Vagina (tissue), 2 donors: Measurements from ENCODE around the gene CHAC2. TPM values are rescaled to one million over a fixed set of nuclear protein-coding genes. Genes with fewer than 3 reads are reported as not detected.

Experiments
- DNase-seq, 2 donors: peaks; one replicate each; pipeline ENCODE4 v3.0.0-alpha.2; 2017; ENCODE audit errors: extremely low spot score in 2 of 2
- H3K27ac ChIP-seq: fragments of 200-600 bp; sonication (generic); one replicate; pipeline ENCODE4 v1.5.1; 2019
- H3K27me3 ChIP-seq: fragments of 200-600 bp; sonication (generic); one replicate; pipeline ENCODE4 v1.5.1; 2019
- H3K36me3 ChIP-seq, 2 donors: fragments of 200-600 bp; sonication (generic); one replicate each; pipeline ENCODE4 v1.5.1; 2017 to 2019
- H3K4me1 ChIP-seq: fragments of 200-600 bp; sonication (generic); one replicate; pipeline ENCODE4 v1.5.1; 2019
- H3K4me3 ChIP-seq, 2 donors: fragments of 200-600 bp; sonication (generic); 1 replicate in 1 of 2; 2 replicates in 1 of 2; pipeline ENCODE4 v1.5.1; 2016 to 2019
- H3K9me3 ChIP-seq: fragments of 200-600 bp; sonication (generic); one replicate; pipeline ENCODE4 v1.5.1; 2019
- CTCF ChIP-seq, 3 experiments: fragments of 450-650 bp in 2 of 3; fragments of 200-600 bp in 1 of 3; sonication (generic) in 1 of 3; IDR thresholded peaks; one replicate each; pipeline ENCODE4 v1.5.1; 2017 to 2019; ENCODE audit warnings: antibody characterized with exemption in 3 of 3, mild to moderate bottlenecking in 2 of 3, moderate library complexity in 2 of 3
- POLR2A ChIP-seq, 2 donors: fragments of 450-650 bp; IDR thresholded peaks; one replicate each; pipeline ENCODE4 v1.6.1; 2017; ENCODE audit warnings: antibody characterized with exemption in 2 of 2, mild to moderate bottlenecking in 2 of 2, moderate library complexity in 2 of 2
- POLR2AphosphoS5 ChIP-seq, 2 donors: sonication (generic); formaldehyde crosslinking; IDR thresholded peaks; one replicate each; pipeline ENCODE4 v1.9.0; 2017; ENCODE audit warnings: antibody characterized with exemption in 2 of 2, mild to moderate bottlenecking in 2 of 2, low read depth in 1 of 2; ENCODE audit not compliant: insufficient read depth in 1 of 2
- intact Hi-C: fragments of 100-400 bp; cut with DNase I; formaldehyde crosslinking; loops from one replicate; pipeline ENCODE4 v1.15.1; 2023
- total RNA-seq: library from RNA; depleted of rRNA; stranded (reverse); fragments of >200 nt; gene quantifications from one replicate; pipeline ENCODE4 v1.2.3, GENCODE V29; 2016

Gene CHAC2
- total RNA-seq, 1 donor from 2014 or later, result 1.7 TPM

- intact Hi-C loops, result no loop called here
- no peaks in the 10 kb centered on the region for H3K9me3 ChIP-seq
- peak overlapping the region; percentile 82 for H3K27ac ChIP-seq
- DNase-seq, result no peak
- H3K4me3 ChIP-seq, result peak overlapping the region; percentile 83 to 95
- no peaks in the 10 kb centered on the region for H3K36me3 ChIP-seq
- H3K4me1 ChIP-seq, result peaks cover 49% of the 10 kb centered on the region
- H3K27me3 ChIP-seq, result no peaks in the 10 kb centered on the region
- TF ChIP-seq POLR2AphosphoS5 (IDR thresholded peaks at IDR 0.05; ENCODE audit: insufficient read depth in 1 of 2, low read depth in 1 of 2) (no peak), POLR2A (IDR thresholded peaks at IDR 0.05) (no peak), CTCF (IDR thresholded peaks at IDR 0.05) (no peak)
These were observed 20.1 kb downstream of the CHAC2 start for GRCh38 chr2:53787614-53788289.

DNA sequence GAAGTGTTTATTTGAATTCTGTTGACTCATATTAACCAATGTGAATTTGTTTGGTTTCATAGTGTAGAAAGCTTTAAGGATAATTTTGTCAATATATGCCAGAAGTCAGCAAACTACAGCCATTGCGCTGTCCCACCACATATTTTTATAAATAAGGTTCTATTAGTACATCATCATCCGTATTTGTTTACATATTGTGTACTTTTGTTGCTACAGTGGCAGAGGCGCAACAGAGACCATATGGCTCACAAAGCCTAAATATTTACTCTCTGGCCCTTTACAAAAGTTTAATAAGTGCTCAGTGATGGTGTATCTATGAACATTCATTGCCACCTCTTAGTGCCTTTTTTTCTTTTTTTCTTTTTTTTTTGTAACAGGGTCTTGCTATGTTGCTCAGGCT lies 25.7 kb downstream of the CHAC2 start:
- Histone ChIP-seq H3K4me1 (peaks cover 9% of the 10 kb centered on the region), H3K36me3 (peaks cover 0 to 30% of the 10 kb centered on the region in 2 donors), H3K27me3 (no peaks in the 10 kb centered on the region), H3K9me3 (no peaks in the 10 kb centered on the region), H3K27ac (no peak overlapping the region), H3K4me3 (no peak overlapping the region)
- TF ChIP-seq POLR2A (IDR thresholded peaks at IDR 0.05) (no peak), POLR2AphosphoS5 (IDR thresholded peaks at IDR 0.05; ENCODE audit: insufficient read depth in 1 of 2, low read depth in 1 of 2) (no peak), CTCF (IDR thresholded peaks at IDR 0.05) (no peak)
- intact Hi-C loops, result no loop called here
- DNase-seq, result no peak

DNA sequence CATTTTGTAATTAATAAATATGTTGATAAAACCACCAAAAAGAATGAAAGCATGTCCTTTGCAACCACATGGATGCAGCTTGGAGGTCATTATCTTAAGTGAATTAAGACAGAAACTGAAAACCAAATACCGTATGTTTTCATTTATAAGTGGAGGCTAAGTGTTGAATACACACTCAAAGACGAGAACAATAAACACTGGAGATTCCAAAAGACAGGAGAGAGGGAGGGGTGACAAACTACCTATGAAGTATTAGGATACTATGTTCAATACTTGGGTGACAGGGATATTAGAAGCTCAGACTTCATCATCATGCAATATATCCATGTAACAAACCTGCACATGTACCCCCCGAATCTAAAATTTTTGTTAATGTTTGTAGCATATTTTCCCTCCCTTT lies 26.2 kb downstream of the CHAC2 start:
- H3K4me1 ChIP-seq, result peaks cover 4% of the 10 kb centered on the region
- no peak for TF ChIP-seq POLR2AphosphoS5 (IDR thresholded peaks at IDR 0.05; ENCODE audit: insufficient read depth in 1 of 2, low read depth in 1 of 2)
- H3K36me3 ChIP-seq, result peaks cover 0 to 36% of the 10 kb centered on the region in 2 donors
- H3K27me3 ChIP-seq, result no peaks in the 10 kb centered on the region
- DNase-seq, result no peak
- no peak overlapping the region for H3K27ac ChIP-seq
- no peaks in the 10 kb centered on the region for H3K9me3 ChIP-seq
- intact Hi-C loops, result no loop called here
- H3K4me3 ChIP-seq, result no peak overlapping the region

DNA sequence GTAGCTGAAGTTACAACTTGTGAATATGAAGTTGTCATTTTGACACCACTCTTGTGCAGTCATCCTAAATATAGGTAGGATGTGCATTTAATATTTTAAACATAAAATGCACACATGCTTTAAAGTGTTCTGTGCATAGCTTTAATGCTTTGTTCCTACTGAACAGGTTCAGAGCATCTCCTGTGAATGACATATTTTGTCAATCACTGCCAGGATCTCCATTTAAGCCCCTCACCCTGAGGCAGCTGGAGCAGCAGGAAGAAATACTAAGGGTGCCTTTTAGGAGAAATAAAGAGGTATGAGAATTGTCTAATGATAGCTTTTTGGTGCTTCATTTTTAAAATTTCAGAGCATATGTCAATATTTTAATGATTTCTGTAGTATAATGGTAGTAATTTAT lies 33.9 kb downstream of the CHAC2 start:
- no peak for DNase-seq
- no peak overlapping the region for H3K27ac ChIP-seq
- no peak overlapping the region for H3K4me3 ChIP-seq
- peaks cover 0 to 60% of the 10 kb centered on the region in 2 donors for H3K36me3 ChIP-seq
- intact Hi-C loops, result no loop called here
- no peaks in the 10 kb centered on the region for H3K27me3 ChIP-seq
- TF ChIP-seq CTCF (IDR thresholded peaks at IDR 0.05), result no peak
- TF ChIP-seq POLR2AphosphoS5 (IDR thresholded peaks at IDR 0.05; ENCODE audit: insufficient read depth in 1 of 2, low read depth in 1 of 2), result no peak
- H3K9me3 ChIP-seq, result no peaks in the 10 kb centered on the region
- no peaks in the 10 kb centered on the region for H3K4me1 ChIP-seq

DNA sequence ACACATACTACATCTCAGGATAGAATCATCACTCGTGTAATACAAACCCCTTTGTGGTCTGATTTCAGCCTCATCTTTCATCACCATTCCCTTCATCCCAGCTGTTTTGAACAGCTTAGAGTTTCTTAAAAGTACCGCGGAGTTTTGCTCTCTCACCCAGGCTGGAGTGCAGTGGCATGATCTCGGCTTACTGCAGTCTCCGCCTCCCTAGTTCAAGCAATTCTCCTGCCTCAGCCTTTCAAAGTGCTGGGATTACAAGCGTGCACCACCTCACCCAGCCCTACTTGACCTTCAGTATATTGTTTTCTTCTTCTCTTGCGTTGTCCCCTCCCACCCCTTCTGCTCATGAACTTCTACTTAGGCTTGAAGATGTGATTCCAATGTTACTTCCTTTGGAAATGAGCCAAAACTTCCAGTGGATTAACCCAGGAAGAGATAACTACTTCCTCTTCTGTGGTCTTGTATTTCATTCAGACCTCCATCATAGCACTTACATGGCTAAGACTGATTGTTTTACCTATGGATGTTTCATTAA lies 35.1 kb downstream of the CHAC2 start:
- DNase-seq, result no peak
- TF ChIP-seq POLR2AphosphoS5 (IDR thresholded peaks at IDR 0.05; ENCODE audit: insufficient read depth in 1 of 2, low read depth in 1 of 2) (no peak), CTCF (IDR thresholded peaks at IDR 0.05) (no peak), POLR2A (IDR thresholded peaks at IDR 0.05) (no peak)
- Histone ChIP-seq H3K4me3 (no peak overlapping the region), H3K36me3 (peaks cover 0 to 67% of the 10 kb centered on the region in 2 donors), H3K9me3 (no peaks in the 10 kb centered on the region), H3K27me3 (no peaks in the 10 kb centered on the region), H3K27ac (no peak overlapping the region), H3K4me1 (no peaks in the 10 kb centered on the region)
- intact Hi-C loops, result no loop called here
